Type B pancreatic cell (in vitro differentiated cells): Measurements from ENCODE around the gene TMEM272. TPM values are rescaled to one million over a fixed set of nuclear protein-coding genes. Genes with fewer than 3 reads are reported as not detected.

ENCODE experiments used
- DNase-seq: peaks from one replicate; pipeline ENCODE4 v3.0.0; 2021; ENCODE audit warnings: mixed read lengths; ENCODE audit not compliant: unreplicated experiment; ENCODE audit errors: extremely low spot score
- H3K27ac Mint-ChIP-seq: 2 replicates; pipeline ENCODE4 v1.8.0; 2021; ENCODE audit warnings: mild to moderate bottlenecking, mixed read lengths
- H3K27me3 Mint-ChIP-seq: 2 replicates; pipeline ENCODE4 v1.8.0; 2021; ENCODE audit warnings: mixed read lengths
- H3K36me3 Mint-ChIP-seq: 2 replicates; pipeline ENCODE4 v1.8.0; 2021; ENCODE audit warnings: mixed read lengths
- H3K4me1 Mint-ChIP-seq: one replicate; pipeline ENCODE4 v1.8.0; 2021; ENCODE audit warnings: mixed read lengths; ENCODE audit not compliant: unreplicated experiment
- H3K4me3 Mint-ChIP-seq: 2 replicates; pipeline ENCODE4 v1.8.0; 2021; ENCODE audit warnings: mild to moderate bottlenecking, mixed read lengths
- H3K9me3 Mint-ChIP-seq: 2 replicates; pipeline ENCODE4 v1.8.0; 2021; ENCODE audit warnings: mixed read lengths
- long read RNA-seq: library from polyadenylated mRNA; unstranded; transcript quantifications from one replicate; pipeline ENCODE4 v2.0.0, GENCODE V29; 2020
- total RNA-seq: library from RNA; stranded (reverse); gene quantifications from 2 replicates; pipeline ENCODE4 v1.2.1, GENCODE V29; 2021; ENCODE audit warnings: low replicate concordance
- TF ChIP-seq, protein P1 (sequence below): fragments of 200-600 bp; sonication (generic); conservative IDR thresholded peaks from 2 replicates; pipeline ENCODE4 v1.5.0; 2021; ENCODE audit warnings: antibody characterized with exemption, mild to moderate bottlenecking

Gene TMEM272, protein sequence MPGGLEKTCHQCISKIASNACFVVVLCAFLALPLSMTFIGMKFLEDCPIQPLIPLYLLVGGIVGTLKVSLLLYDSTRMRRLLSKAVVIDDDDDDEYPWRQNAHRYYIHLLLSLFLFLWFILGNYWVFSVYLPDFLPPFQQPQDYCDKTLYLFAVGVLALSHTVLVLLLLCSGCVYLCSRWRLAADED
- total RNA-seq, result 0.07 and 0.63 TPM in 2 replicates
- long read RNA-seq, partial matches to known transcripts, result 0 of 1 reads
- long read RNA-seq, other reads (novel, unspliced or antisense), result 1 of 1 reads

DNA sequence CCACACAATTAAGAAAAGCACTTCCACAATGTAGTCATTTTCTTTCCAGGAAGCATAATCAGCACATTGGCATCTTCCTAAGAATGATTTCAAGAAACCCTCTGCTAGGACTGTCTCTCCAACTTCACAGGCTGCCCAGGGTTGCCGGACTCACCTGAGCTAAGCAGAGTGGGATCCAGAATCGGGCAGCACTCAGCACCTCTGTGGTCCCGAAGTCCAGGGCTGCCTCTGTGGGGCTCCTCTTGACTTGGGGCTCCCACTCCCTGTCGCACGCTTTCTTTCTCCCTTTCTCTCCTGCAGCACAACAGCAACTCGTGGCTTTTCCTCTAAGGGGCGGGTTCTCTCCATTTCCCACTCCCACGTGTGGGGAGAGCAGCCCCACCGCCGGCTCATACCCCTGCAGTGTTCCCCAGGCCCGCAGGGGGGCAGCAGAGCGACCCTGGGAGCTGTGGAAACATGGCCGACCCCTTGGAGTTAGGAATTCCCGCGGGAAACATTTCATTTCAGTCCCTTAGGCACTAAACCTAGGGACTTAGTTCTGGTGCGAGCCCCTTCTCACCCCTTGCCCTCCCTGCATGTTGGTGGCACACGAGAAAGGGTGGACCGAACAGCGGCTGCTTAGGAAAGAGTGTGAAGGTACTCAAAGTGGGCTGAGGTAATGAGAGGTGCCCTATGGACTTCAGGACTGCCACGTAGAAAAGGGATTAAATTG, at the start of gene TMEM272:
TSS of gene TMEM272 (minus strand) at position 316 of the 712 bp plus-strand sequence. CDS start 6,647 bp downstream, outside the sequence.
- Mint-ChIP-seq H3K4me3 (peak within 1 kb of the TSS; percentile 64), H3K27ac (no peak within 1 kb of the TSS), H3K4me1 (peaks cover 5% of the 10 kb centered on the region), H3K9me3 (no peaks in the 10 kb centered on the region), H3K36me3 (no peaks in the 10 kb centered on the region), H3K27me3 (peaks cover 8% of the 10 kb centered on the region)
- DNase-seq, result peak; percentile 79
- TF ChIP-seq, protein P1, sequence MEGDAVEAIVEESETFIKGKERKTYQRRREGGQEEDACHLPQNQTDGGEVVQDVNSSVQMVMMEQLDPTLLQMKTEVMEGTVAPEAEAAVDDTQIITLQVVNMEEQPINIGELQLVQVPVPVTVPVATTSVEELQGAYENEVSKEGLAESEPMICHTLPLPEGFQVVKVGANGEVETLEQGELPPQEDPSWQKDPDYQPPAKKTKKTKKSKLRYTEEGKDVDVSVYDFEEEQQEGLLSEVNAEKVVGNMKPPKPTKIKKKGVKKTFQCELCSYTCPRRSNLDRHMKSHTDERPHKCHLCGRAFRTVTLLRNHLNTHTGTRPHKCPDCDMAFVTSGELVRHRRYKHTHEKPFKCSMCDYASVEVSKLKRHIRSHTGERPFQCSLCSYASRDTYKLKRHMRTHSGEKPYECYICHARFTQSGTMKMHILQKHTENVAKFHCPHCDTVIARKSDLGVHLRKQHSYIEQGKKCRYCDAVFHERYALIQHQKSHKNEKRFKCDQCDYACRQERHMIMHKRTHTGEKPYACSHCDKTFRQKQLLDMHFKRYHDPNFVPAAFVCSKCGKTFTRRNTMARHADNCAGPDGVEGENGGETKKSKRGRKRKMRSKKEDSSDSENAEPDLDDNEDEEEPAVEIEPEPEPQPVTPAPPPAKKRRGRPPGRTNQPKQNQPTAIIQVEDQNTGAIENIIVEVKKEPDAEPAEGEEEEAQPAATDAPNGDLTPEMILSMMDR, result peak; percentile 88

DNA sequence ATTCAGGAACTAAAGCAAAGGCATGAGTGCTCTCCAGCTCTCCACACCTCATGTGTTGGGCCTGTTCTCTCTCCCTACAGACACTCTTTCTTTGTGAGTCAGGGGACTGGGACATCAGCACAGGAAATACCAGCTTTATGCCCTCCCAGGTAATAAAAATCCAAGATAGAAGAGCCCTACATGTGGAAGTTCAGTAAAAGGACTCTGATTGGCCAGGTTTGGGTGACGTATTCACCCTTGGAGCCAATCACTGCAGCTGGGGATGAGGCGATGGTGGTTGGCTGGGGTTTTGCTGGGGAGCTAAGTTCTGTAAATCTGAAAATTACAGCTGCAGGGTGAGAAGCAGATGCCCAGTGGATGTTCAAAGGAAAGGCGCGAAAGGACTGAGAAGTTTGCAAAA, 49.3 kb upstream of the TMEM272 start:
- Mint-ChIP-seq H3K9me3 (no peaks in the 10 kb centered on the region), H3K36me3 (no peaks in the 10 kb centered on the region), H3K27ac (no peak overlapping the region), H3K4me3 (no peak overlapping the region), H3K4me1 (peaks cover 8% of the 10 kb centered on the region), H3K27me3 (no peaks in the 10 kb centered on the region)
- TF ChIP-seq, protein P1, result no peak
- DNase-seq, result peak; percentile 6

DNA sequence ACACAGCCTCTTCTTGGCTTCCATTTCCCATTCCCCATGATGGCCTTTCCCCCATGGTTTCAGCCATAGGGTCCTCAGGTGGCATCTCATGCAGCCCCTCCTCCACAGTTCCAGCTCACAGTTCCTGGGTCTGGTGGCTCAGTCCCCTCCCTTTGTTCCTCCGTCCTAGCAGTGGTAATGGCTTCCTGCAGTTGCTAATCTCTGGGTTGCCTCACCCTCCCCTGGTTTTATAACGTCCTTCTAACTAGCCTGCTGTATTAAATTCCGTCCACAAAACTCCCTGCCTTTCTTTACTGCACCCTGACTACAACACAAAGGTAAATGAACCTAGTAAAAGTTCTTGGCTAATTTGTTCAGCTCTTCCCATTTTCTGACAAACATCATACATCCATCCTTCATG, 47.7 kb upstream of the TMEM272 start:
- H3K4me3 Mint-ChIP-seq, result no peak overlapping the region
- H3K4me1 Mint-ChIP-seq, result peaks cover 8% of the 10 kb centered on the region
- DNase-seq, result peak; percentile 15
- no peaks in the 10 kb centered on the region for H3K27me3 Mint-ChIP-seq
- H3K9me3 Mint-ChIP-seq, result no peaks in the 10 kb centered on the region
- TF ChIP-seq, protein P1, result no peak
- no peak overlapping the region for H3K27ac Mint-ChIP-seq
- no peaks in the 10 kb centered on the region for H3K36me3 Mint-ChIP-seq

DNA sequence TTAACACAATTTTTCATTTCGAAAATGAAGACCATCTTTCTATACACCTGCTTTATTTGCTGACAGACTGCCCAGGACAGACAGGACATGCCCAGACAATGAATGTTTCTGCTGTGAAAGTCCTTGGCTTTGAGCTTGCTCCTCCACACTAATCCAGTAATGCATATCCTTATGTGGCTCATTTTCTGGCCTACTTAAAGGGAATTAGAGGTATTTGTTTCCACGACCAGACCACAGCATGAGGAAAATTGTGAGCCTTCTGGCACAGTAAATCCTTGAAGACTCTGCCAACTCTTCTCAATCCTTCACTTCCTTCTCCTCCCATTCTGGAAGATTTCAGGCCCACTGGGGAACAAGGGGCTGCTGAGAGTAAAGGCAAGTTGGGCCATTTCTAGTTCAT, 42.5 kb upstream of the TMEM272 start:
- no peak for DNase-seq
- Mint-ChIP-seq H3K27me3 (no peaks in the 10 kb centered on the region), H3K4me3 (no peak overlapping the region), H3K27ac (no peak overlapping the region), H3K9me3 (no peaks in the 10 kb centered on the region), H3K4me1 (no peaks in the 10 kb centered on the region), H3K36me3 (no peaks in the 10 kb centered on the region)
- TF ChIP-seq, protein P1, result no peak

DNA sequence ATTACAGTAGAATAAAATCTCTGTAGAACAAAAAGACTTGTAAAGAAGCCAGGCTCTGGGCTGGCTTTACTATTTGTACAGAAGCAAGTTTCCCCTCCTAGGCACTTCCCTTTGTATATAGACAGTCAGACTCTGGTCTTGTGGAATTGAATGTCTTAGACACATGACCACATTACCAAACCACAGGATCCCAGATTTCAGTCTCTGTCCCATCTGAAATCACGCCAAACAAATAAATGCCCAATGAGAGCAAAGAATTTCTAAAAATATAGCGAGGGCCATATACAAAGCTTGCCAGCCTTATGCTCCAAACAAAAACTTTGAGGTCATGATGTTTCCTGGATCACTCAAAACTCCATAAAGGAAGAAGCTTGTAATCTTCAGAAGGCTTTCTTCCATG, 40.7 kb upstream of the TMEM272 start:
- Mint-ChIP-seq H3K9me3 (no peaks in the 10 kb centered on the region), H3K36me3 (no peaks in the 10 kb centered on the region), H3K4me3 (no peak overlapping the region), H3K27ac (no peak overlapping the region), H3K4me1 (no peaks in the 10 kb centered on the region), H3K27me3 (no peaks in the 10 kb centered on the region)
- no peak for DNase-seq
- TF ChIP-seq, protein P1, result no peak
